ENCODE data around the gene CCNK.

- TF ChIP-seq CSRNP3 (CRISPR knock-in tag; IDR thresholded peaks at IDR 0.05) = no peak
- no peak for TF ChIP-seq ZFP3 (CRISPR knock-in tag; IDR thresholded peaks at IDR 0.05)
- no peak for TF ChIP-seq PPARA (CRISPR knock-in tag; IDR thresholded peaks at IDR 0.05; ENCODE audit: borderline replicate concordance)
- TF ChIP-seq, protein P1, sequence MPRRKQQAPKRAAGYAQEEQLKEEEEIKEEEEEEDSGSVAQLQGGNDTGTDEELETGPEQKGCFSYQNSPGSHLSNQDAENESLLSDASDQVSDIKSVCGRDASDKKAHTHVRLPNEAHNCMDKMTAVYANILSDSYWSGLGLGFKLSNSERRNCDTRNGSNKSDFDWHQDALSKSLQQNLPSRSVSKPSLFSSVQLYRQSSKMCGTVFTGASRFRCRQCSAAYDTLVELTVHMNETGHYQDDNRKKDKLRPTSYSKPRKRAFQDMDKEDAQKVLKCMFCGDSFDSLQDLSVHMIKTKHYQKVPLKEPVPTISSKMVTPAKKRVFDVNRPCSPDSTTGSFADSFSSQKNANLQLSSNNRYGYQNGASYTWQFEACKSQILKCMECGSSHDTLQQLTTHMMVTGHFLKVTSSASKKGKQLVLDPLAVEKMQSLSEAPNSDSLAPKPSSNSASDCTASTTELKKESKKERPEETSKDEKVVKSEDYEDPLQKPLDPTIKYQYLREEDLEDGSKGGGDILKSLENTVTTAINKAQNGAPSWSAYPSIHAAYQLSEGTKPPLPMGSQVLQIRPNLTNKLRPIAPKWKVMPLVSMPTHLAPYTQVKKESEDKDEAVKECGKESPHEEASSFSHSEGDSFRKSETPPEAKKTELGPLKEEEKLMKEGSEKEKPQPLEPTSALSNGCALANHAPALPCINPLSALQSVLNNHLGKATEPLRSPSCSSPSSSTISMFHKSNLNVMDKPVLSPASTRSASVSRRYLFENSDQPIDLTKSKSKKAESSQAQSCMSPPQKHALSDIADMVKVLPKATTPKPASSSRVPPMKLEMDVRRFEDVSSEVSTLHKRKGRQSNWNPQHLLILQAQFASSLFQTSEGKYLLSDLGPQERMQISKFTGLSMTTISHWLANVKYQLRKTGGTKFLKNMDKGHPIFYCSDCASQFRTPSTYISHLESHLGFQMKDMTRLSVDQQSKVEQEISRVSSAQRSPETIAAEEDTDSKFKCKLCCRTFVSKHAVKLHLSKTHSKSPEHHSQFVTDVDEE (CRISPR knock-in tag; IDR thresholded peaks at IDR 0.05) = no peak
- no peak for TF ChIP-seq ZNF565 (CRISPR knock-in tag; conservative IDR thresholded peaks at IDR 0.05; ENCODE audit: low read depth)
- no peak for TF ChIP-seq CSDC2 (CRISPR knock-in tag; IDR thresholded peaks at IDR 0.05)
- no peak for TF ChIP-seq ZFP30 (CRISPR knock-in tag; IDR thresholded peaks at IDR 0.05)
- no peak for TF ChIP-seq ISL1 (CRISPR knock-in tag; IDR thresholded peaks at IDR 0.05)
- no peak for TF ChIP-seq ARNTL (CRISPR knock-in tag; IDR thresholded peaks at IDR 0.05; ENCODE audit: borderline replicate concordance, low read depth)
These were observed 30.0 kb upstream of the CCNK start for GRCh38 chr14:99451234-99451633.

Measured in SK-N-SH treated with all-trans-retinoic acid at 6 μM for 48 hours (cell line).